Epithelial cell of proximal tubule (primary cell): ENCODE measurements around the gene HAPSTR1. TPM values are rescaled to one million over a fixed set of nuclear protein-coding genes. Genes with fewer than 3 reads are reported as not detected.

Source experiments
- DNase-seq: peaks from one replicate; pipeline ENCODE4 v3.0.0-alpha.2; 2011; ENCODE audit warnings: low read depth
- H3K4me3 ChIP-seq: 2 replicates; pipeline ENCODE4 v1.5.1; 2011; ENCODE audit warnings: low read depth, mild to moderate bottlenecking, low read length
- total RNA-seq: library from RNA; depleted of rRNA; stranded (reverse); fragments of >200 nt; gene quantifications from 2 replicates; pipeline ENCODE4 v1.2.3, GENCODE V29; 2015
- TF ChIP-seq, protein P1 (sequence below): conservative IDR thresholded peaks from 2 replicates; pipeline ENCODE4 v1.5.1; 2012; ENCODE audit warnings: low read depth, mild to moderate bottlenecking, low read length

HAPSTR1 gene
- total RNA-seq, 1 donor from 2014 or later, result 39.3 TPM

DNA sequence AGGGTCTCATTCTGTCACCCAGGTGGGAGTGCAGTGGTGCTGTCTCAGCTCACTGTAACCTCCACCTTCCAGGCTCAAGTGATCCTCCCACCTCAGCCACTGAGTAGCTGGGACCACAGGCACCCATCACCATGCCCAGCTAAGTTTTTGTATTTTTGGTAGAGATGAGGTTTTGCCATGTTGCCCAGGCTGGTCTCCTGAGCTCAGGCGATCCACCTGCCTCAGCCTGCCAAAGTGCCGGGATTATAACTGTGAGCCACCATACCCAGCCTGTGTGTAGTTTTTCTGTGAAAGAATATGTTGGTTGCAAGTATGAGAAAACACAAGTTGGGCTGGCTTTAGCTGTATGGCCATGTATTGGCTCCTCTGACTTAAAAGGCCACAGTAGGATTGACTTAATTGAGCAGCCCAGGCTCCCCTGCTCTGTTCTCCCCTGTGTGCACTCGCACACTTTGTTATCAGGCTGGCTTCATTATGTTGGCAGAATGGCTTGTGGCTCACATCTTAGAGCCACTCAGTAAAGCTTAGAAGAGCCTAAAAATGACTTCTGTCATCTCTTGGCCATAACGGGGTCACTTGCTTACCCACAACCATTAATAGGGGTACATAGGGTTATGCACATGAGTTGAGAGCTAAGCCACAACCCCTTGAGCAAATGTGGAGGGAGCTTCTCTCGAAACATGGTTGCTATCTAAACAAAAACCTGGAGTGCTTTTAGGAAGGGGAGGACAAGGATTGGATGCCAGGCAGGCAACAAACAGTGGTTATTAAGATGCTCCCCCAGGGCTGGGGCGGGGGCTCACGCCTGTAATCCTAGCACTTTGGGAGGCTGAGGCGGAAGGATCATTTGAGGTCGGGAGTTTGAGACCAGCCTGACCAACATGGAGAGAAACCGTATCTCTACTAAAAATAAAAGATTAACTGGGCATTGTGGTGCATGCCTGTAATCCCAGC lies 6.1 kb downstream of the HAPSTR1 start:
- TF ChIP-seq, protein P1, sequence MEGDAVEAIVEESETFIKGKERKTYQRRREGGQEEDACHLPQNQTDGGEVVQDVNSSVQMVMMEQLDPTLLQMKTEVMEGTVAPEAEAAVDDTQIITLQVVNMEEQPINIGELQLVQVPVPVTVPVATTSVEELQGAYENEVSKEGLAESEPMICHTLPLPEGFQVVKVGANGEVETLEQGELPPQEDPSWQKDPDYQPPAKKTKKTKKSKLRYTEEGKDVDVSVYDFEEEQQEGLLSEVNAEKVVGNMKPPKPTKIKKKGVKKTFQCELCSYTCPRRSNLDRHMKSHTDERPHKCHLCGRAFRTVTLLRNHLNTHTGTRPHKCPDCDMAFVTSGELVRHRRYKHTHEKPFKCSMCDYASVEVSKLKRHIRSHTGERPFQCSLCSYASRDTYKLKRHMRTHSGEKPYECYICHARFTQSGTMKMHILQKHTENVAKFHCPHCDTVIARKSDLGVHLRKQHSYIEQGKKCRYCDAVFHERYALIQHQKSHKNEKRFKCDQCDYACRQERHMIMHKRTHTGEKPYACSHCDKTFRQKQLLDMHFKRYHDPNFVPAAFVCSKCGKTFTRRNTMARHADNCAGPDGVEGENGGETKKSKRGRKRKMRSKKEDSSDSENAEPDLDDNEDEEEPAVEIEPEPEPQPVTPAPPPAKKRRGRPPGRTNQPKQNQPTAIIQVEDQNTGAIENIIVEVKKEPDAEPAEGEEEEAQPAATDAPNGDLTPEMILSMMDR, result no peak
- H3K4me3 ChIP-seq, result no peak overlapping the region
- DNase-seq, result no peak

DNA sequence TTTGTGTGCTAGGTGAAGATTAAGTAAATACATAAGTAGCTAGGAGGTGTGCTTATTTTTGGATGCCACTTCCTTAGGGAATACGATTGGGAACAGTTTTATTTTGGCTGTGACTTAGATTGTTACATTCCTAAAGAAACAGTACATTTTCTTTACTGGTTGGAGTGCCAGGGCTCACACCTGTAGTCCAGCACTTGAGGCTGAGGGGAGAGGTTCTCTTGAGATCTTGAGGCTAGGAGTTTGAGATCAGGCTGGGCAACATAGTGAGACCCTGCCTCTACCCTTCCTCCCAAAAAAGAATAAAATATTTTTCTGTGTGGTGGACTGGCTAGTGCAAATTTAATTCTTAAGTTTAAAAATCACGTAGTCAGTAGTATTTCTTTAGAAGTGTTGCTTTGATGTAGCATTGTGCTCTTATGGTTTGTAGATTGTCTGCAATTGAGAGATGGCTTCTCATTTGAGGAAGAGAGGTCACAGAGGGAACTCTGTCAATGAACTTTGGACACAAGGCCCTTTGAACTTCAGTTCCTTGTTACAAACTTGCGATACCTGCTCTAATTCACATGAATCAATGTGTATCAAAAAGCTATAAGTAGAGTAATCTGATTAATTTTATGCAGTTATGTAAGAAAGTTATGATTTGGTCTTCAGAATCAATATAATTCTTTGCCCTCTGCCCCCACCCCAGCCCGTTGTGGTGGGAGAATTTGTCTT lies 7.1 kb downstream of the HAPSTR1 start:
- DNase-seq, result no peak
- no peak overlapping the region for H3K4me3 ChIP-seq
- TF ChIP-seq, protein P1, result no peak

DNA sequence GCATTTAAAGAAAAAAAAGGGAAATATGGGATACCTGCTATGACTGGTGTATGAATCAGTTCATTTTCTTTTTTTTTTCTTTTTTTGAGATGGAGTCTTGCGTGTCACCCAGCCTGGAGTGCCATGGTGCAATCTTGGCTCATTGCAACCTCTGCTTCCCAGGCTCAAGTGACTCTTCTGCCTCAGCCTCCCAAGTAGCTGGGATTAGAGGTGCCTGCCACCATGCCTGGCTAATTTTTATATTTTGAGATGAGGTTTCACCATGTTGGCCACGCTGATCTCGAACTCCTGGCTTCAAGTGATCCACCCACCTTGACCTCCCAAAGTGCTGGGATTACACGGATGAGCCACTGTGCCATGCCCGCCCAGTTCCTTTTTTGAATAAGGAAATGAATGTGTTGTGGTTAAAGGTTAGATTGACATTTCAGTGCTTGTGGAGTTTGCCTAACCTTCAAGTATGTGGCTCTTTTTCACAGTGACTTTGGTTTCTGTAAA lies 7.7 kb downstream of the HAPSTR1 start:
- TF ChIP-seq, protein P1, result no peak
- no peak overlapping the region for H3K4me3 ChIP-seq
- DNase-seq, result no peak

DNA sequence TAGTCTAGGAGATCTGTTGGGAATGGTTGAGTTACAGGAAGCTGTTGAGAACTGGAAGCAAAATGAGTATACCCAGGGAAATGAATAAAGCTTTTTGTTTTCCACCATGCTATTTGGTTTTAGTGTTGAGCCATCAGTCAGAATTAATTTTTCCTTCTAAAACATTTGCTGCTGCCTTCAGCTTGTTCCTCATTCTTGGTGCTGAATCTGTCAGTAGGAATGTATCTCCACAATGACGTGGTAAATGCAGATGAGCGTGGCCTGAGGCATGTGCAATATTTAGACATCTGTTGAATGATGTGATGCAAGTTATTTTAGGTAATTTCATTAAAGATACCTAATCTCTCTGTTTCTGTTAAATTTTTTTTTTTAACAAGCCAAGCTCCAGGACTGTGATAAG lies 10.9 kb downstream of the HAPSTR1 start:
- TF ChIP-seq, protein P1, result no peak
- DNase-seq, result no peak
- no peak overlapping the region for H3K4me3 ChIP-seq

DNA sequence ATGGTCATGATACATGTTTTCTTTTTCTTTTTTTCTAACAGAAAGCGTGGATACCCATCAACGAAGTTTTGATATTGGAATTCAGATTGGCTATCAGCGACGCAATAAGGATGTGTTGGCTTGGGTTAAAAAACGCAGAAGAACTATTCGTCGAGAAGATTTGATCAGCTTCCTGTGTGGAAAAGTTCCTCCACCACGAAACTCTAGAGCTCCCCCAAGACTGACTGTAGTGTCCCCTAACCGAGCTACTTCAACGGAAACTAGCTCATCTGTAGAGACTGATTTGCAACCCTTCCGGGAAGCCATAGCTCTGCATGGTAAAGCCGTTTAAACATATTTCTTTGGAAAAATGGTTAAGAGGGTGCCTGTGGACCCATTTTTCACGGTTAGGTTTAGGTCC lies 11.5 kb downstream of the HAPSTR1 start:
- TF ChIP-seq, protein P1, result no peak
- DNase-seq, result no peak
- no peak overlapping the region for H3K4me3 ChIP-seq

DNA sequence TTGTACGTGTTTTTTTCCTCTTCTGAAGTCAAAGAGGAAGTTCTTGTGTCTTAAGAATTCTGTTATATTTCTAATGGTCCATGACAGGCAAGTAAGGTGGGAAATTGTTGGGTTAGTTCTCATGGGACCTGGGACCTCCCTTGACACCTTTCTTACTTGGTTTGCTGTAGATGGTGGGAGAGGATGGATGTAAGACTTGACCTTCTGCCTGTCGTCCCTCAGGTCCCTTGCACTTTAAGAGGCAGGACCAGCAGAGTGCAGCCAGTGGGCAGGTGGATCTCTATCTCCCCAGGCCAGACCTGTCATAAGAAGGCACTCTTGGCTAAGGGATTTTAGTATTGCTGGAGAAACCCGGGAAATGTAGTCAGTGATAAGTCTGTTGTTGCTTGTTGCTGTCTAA lies 12.1 kb downstream of the HAPSTR1 start:
- no peak for DNase-seq
- TF ChIP-seq, protein P1, result no peak

More for the DNA sequence above, 12.1 kb downstream of the HAPSTR1 start:
- no peak overlapping the region for H3K4me3 ChIP-seq
